Measurements from ENCODE around the gene SLC25A13.

Gene SLC25A13

GRCh38 chr7:96085953-96086352, 235.9 kb downstream of the SLC25A13 start:
- H3K4me3 ChIP-seq (ENCODE audit: low read length): no peak overlapping the region
- DNase-seq (ENCODE audit: low read depth, low spot score): no peak

- H3K4me3 ChIP-seq (ENCODE audit: low read length): no peak overlapping the region
- no peak for DNase-seq (ENCODE audit: low read depth, low spot score)
Observed at GRCh38 chr7:96084881-96085553, 236.9 kb downstream of the SLC25A13 start.

- no peak overlapping the region for H3K4me3 ChIP-seq (ENCODE audit: low read length)
- no peak for DNase-seq (ENCODE audit: low read depth, low spot score)
Observed at GRCh38 chr7:96080027-96080426, 241.9 kb downstream of the SLC25A13 start.

DNA sequence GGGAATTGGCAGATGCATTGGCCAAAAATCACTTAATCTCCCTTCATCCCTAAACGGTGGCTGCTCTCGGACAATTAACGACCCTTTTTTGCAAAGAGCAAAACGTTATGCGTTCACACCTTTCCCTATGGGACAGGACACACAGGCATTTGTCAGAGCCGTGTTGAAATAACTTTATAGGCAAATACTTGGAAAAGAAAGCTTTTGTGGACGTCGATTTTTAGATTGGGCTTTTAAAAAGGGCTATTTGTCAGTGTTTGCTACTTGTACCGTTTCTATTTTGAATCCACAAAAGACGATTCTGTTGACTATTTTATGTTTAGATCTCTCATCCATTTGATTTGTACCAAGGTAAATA, 245.6 kb downstream of the SLC25A13 start:
- DNase-seq (ENCODE audit: low read depth, low spot score): no peak
- no peak overlapping the region for H3K4me3 ChIP-seq (ENCODE audit: low read length)

DNA sequence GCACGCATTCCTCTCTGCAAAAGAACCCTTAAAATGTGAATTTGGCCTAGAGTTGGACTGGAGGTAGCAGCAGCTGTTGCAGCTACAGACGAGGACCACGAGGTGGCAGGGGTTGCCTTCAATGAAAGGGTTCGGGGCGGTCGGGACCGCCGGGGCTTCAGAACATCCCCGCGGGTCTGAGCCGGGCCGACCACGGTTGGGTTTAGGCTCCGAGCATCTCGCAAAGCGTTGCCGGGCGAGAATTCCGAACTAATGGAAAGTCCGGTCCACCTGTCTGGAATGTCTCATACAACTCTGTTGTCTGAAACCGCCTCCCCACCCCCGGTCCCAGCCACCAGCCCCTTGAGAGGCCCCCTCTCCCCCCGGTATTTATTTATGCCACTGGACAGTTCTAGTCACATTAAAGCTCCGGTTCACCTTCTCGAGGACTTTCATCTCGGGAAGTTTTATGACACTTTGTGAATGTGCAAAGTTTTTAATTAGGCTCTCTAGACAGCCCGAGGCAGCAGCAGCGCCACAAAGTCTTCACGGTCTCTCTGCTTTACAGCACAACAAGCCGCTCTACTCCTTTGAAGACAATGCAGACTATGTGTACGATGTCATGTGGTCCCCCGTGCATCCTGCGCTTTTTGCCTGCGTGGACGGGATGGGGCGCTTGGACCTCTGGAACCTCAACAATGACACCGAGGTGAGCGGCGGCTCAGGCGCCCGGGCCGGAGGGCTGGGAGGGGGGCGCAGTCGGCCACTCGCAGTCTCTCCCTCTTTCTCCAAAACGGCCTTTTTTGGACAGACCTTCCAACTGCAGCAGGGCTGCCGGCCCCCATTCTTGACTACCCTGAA, 246.2 kb downstream of the SLC25A13 start:
- DNase-seq (ENCODE audit: low read depth, low spot score): peak; percentile 12
- H3K4me3 ChIP-seq (ENCODE audit: low read length): peak overlapping the region; percentile 34

DNA sequence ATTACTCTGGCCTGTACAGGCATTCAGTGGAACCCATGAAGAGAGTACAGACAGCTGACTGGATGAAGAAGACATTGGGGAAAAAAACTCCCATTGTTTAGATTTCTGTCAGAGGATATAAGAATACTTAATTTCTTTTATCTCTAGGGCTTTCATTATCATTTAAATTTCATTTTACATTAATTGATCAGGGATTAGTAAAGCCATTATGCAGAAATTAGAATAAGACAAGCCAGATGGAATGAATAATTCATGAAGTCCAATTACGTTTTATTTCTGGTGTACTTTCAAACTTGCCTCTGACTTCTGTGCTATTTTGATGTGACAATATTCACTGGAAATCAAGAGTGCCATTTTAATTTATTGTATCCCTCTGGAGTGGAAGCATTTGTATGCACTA, 247.0 kb downstream of the SLC25A13 start:
- H3K4me3 ChIP-seq (ENCODE audit: low read length): no peak overlapping the region
- DNase-seq (ENCODE audit: low read depth, low spot score): no peak

Measured in Jurkat, Clone E6-1 (cell line).